Measurements from ENCODE around the gene NT5DC3.

DNA sequence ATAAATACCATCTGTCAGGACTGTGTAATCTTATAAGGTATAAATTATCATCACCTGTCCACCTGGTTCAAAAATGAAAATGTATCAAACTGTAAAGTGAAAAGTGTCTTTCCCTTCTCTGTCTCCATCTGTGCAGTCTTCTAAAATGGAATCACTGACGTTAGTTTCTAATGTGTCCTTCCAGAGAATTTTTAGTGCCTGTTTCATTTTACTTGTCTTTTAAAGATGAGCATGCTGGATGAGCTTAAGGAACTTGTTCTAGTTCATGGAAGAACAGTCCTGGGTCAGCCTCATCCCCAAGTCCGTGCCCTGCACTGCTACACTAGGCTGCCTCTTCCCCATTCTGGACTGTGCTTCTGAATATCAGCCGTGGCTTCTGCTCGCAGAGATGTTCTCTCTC lies 5.4 kb upstream of the NT5DC3 start:
- TF ChIP-seq POLR2A (IDR thresholded peaks at IDR 0.05; ENCODE audit: low read length) = no peak
- TF ChIP-seq GATA1 (IDR thresholded peaks at IDR 0.05; ENCODE audit: low read depth, low read length) = no peak

Measured in erythroblast (primary cell).